ENCODE measurements around the gene BRMS1.

GRCh38 chr11:66340596-66341501 is 4.1 kb downstream of the BRMS1 start:
- no peak for TF ChIP-seq CTCF (IDR thresholded peaks at IDR 0.05; ENCODE audit: low read length)
- no peak for TF ChIP-seq EZH2 (IDR thresholded peaks at IDR 0.05; ENCODE audit: borderline replicate concordance, low read length)
